Smooth muscle cell (in vitro differentiated cells): ENCODE results near the gene NRROS. TPM values are rescaled to one million over a fixed set of nuclear protein-coding genes. Genes with fewer than 3 reads are reported as not detected.

Experiments
- DNase-seq: peaks from one replicate; lab custom pipeline; 2025; ENCODE audit not compliant: unreplicated experiment; lab: John Stamatoyannopoulos, UW
- H2AFZ ChIP-seq: fragments of 200-600 bp; sonication (generic); 2 replicates; pipeline ENCODE4 v1.6.0; 2016; ENCODE audit warnings: antibody characterized with exemption, low read depth, mild to moderate bottlenecking
- H3F3A ChIP-seq: fragments of 200-600 bp; sonication (generic); 2 replicates; pipeline ENCODE4 v1.6.0; 2017; ENCODE audit warnings: antibody characterized with exemption, low read depth
- H3K27ac ChIP-seq: fragments of 200-600 bp; sonication (generic); 2 replicates; pipeline ENCODE4 v1.5.1; 2016; ENCODE audit warnings: low read depth, mild to moderate bottlenecking
- H3K27me3 ChIP-seq: fragments of 200-600 bp; sonication (generic); 2 replicates; pipeline ENCODE4 v1.6.1; 2016; ENCODE audit warnings: low read depth, mild to moderate bottlenecking
- H3K36me3 ChIP-seq: fragments of 200-600 bp; sonication (generic); 2 replicates; pipeline ENCODE4 v1.5.1; 2016; ENCODE audit warnings: low read depth
- H3K4me1 ChIP-seq: fragments of 200-600 bp; sonication (generic); 2 replicates; pipeline ENCODE4 v1.5.1; 2016; ENCODE audit warnings: low read depth
- H3K4me2 ChIP-seq: fragments of 200-600 bp; sonication (generic); 2 replicates; pipeline ENCODE4 v1.6.0; 2016; ENCODE audit warnings: mild to moderate bottlenecking
- H3K4me3 ChIP-seq: fragments of 200-600 bp; sonication (generic); 2 replicates; pipeline ENCODE4 v1.5.1; 2016; ENCODE audit warnings: mild to moderate bottlenecking
- H3K79me2 ChIP-seq: fragments of 200-600 bp; sonication (generic); 2 replicates; pipeline ENCODE4 v1.6.0; 2016; ENCODE audit warnings: low read depth, mild to moderate bottlenecking
- H3K9ac ChIP-seq: fragments of 200-600 bp; sonication (generic); 2 replicates; pipeline ENCODE4 v1.6.0; 2016; ENCODE audit warnings: low read depth
- H3K9me3 ChIP-seq: fragments of 200-600 bp; sonication (generic); replicated peaks from 2 replicates; pipeline ENCODE4 v1.5.1; 2016; ENCODE audit warnings: low read depth
- H4K20me1 ChIP-seq: fragments of 200-600 bp; sonication (generic); 2 replicates; pipeline ENCODE4 v1.6.0; 2016; ENCODE audit warnings: low read depth
- CTCF ChIP-seq: fragments of 200-600 bp; sonication (generic); IDR thresholded peaks from 2 replicates; pipeline ENCODE4 v1.5.1; 2017; ENCODE audit warnings: borderline replicate concordance, mild to moderate bottlenecking, antibody characterized with exemption; ENCODE audit not compliant: insufficient read depth, poor library complexity, severe bottlenecking
- WGBS: methylation state at CpG from one replicate; pipeline ENCODE4 v1.1.7; 2016; ENCODE audit warnings: low lambda C conversion rate; 5-methylcytosine and 5-hydroxymethylcytosine counted together
- polyA plus RNA-seq: library from polyadenylated mRNA; unstranded; fragments of >200 nt; fragmentation: Nextera tagmentation; extraction: Ambion mirVana; gene quantifications from 2 replicates; pipeline ENCODE4 v1.2.1, GENCODE V29; 2016
- total RNA-seq: library from RNA; depleted of rRNA; stranded (reverse); fragments of >200 nt; gene quantifications from 2 replicates; pipeline ENCODE4 v1.2.3, GENCODE V29; 2014

The NRROS gene
- total and polyA plus RNA-seq, 2 experiments from 2014 or later: 0.45 TPM; not detected in 1

GRCh38 chr3:196620161-196620604, 19.3 kb upstream of the NRROS start:
- DNase-seq: no peak
- Histone ChIP-seq H3K4me2 (no peak overlapping the region), H3K9ac (no peak overlapping the region), H3K4me3 (no peak overlapping the region), H3K4me1 (peaks cover 8% of the 10 kb centered on the region), H3K79me2 (no peaks in the 10 kb centered on the region), H3K27me3 (no peaks in the 10 kb centered on the region), H4K20me1 (no peaks in the 10 kb centered on the region), H3K9me3 (no peaks in the 10 kb centered on the region), H3F3A (no peaks in the 10 kb centered on the region), H3K27ac (no peak overlapping the region), H2AFZ (no peak overlapping the region), H3K36me3 (no peaks in the 10 kb centered on the region)
- no peak for TF ChIP-seq CTCF
- 89% methylated on average over 10 of the region's 10 CpGs for WGBS

GRCh38 chr3:196620684-196621083, 18.8 kb upstream of the NRROS start:
- no peak overlapping the region for H3K9ac ChIP-seq
- no peaks in the 10 kb centered on the region for H3K27me3 ChIP-seq
- H3K4me3 ChIP-seq: no peak overlapping the region
- no peaks in the 10 kb centered on the region for H3F3A ChIP-seq
- H2AFZ ChIP-seq: no peak overlapping the region
- peaks cover 8% of the 10 kb centered on the region for H3K4me1 ChIP-seq
- DNase-seq: no peak
- H3K4me2 ChIP-seq: no peak overlapping the region
- H4K20me1 ChIP-seq: no peaks in the 10 kb centered on the region
- H3K27ac ChIP-seq: no peak overlapping the region
- WGBS: 87% methylated on average over 2 of the region's 2 CpGs
- H3K9me3 ChIP-seq: no peaks in the 10 kb centered on the region
- H3K36me3 ChIP-seq: no peaks in the 10 kb centered on the region
- H3K79me2 ChIP-seq: no peaks in the 10 kb centered on the region
- TF ChIP-seq CTCF: no peak

GRCh38 chr3:196621611-196622010, 17.9 kb upstream of the NRROS start:
- Histone ChIP-seq H3K36me3 (no peaks in the 10 kb centered on the region), H3K27me3 (no peaks in the 10 kb centered on the region), H3K9ac (no peak overlapping the region), H3K9me3 (no peaks in the 10 kb centered on the region), H3F3A (no peaks in the 10 kb centered on the region), H3K4me1 (peaks cover 8% of the 10 kb centered on the region), H3K79me2 (no peaks in the 10 kb centered on the region), H3K27ac (no peak overlapping the region), H3K4me2 (no peak overlapping the region), H3K4me3 (no peak overlapping the region), H4K20me1 (no peaks in the 10 kb centered on the region), H2AFZ (no peak overlapping the region)
- TF ChIP-seq CTCF: no peak
- no peak for DNase-seq
- 91% methylated on average over 10 of the region's 10 CpGs for WGBS

GRCh38 chr3:196624067-196624790, 15.3 kb upstream of the NRROS start:
- no peak for TF ChIP-seq CTCF
- H3F3A ChIP-seq: no peaks in the 10 kb centered on the region
- 95% methylated on average over 12 of the region's 12 CpGs for WGBS

More at GRCh38 chr3:196624067-196624790, 15.3 kb upstream of the NRROS start:
- no peak overlapping the region for H3K4me3 ChIP-seq
- H3K27me3 ChIP-seq: no peaks in the 10 kb centered on the region
- no peaks in the 10 kb centered on the region for H3K9me3 ChIP-seq
- no peaks in the 10 kb centered on the region for H4K20me1 ChIP-seq
- H2AFZ ChIP-seq: no peak overlapping the region
- H3K27ac ChIP-seq: no peak overlapping the region
- H3K4me2 ChIP-seq: no peak overlapping the region
- peaks cover 8% of the 10 kb centered on the region for H3K4me1 ChIP-seq
- no peak overlapping the region for H3K9ac ChIP-seq
- H3K36me3 ChIP-seq: no peaks in the 10 kb centered on the region
- DNase-seq: no peak
- H3K79me2 ChIP-seq: no peaks in the 10 kb centered on the region
